Measurements from ENCODE around the gene SPZ1. TPM values are rescaled to one million over a fixed set of nuclear protein-coding genes. Genes with fewer than 3 reads are reported as not detected.

The SPZ1 gene
- total and polyA plus RNA-seq, 2 of the 8 experiments (the other 6 are each of a cell fraction or from before 2014, with no cell fraction given), result not detected

DNA sequence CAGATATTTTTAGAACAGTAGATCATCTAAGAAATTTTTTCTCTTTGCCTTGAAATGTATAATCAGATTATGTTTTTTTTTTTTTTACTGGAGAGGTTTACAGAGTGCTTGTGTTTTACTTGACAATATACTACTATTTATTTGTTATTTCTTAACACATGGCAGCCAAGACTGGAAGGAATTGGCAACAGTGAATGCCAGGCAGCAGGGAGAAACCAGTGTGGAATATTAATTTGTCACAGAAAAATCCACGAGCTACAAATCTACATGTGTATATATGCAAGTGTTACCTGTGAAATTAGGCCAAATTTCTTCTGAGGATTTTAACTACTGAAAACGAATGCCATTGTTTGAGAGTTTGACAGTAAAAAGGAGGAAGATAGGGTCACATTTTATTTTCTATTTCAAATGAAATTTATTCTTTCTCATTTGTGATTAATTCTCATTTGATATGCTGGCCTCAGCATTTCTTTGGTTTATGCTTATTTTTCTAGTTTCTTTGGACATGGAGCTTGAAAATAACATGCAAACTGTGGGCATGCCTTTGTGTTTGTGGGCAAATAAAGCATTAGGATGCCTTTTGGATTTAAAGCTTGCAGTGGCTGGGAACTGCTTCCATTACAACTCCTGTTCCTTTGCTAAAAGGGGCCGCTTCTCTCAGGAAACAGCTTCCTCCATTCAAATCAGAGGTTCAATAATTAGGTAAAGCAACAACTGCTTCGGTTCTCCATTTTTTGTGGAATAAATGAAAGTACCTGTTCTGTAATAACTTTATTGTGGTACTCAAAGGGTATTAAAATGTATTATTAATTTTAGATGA, 49.1 kb downstream of the SPZ1 start:
- no peaks in the 10 kb centered on the region for H3K23me2 ChIP-seq (ENCODE audit: low read depth, low read length)
- no peak overlapping the region for H3K56ac ChIP-seq (replicated peaks; ENCODE audit: insufficient read length, low read depth, low read length)
- H3K4ac ChIP-seq (replicated peaks; ENCODE audit: insufficient read length, low read depth, low read length), result no peak overlapping the region
- no peak overlapping the region for H3K27ac ChIP-seq (ENCODE audit: low read depth, low read length)
- H4K20me1 ChIP-seq (replicated peaks in 1 of 2; ENCODE audit: control insufficient read depth in 1 of 2, insufficient read depth in 2 of 2, low read length in 2 of 2), result no peaks in the 10 kb centered on the region
- H3K4me3 ChIP-seq (ENCODE audit: extremely low read depth in 1 of 4, insufficient read depth in 2 of 4, low read depth in 3 of 4, low read length in 4 of 4), result no peak overlapping the region
- H3K9me3 ChIP-seq (ENCODE audit: insufficient read depth in 2 of 2, low read depth in 1 of 2, low read length in 1 of 2), result 0 out of 4 replicates have a peak, but pooled peaks cover 0 to 3% of the 10 kb centered on the region in 2 experiments
- H4K8ac ChIP-seq (ENCODE audit: extremely low read depth, insufficient read depth, low read length), result no peak overlapping the region
- H3K18ac ChIP-seq (ENCODE audit: extremely low read depth, low read length), result no peak overlapping the region
- WGBS, 2 experiments (ENCODE audit: extremely low coverage in 1 of 2, insufficient coverage in 1 of 2, insufficient read length in 1 of 2, insufficient replicate concordance in 2 of 2, low coverage in 1 of 2, low lambda C conversion rate in 2 of 2, missing lambda C conversion rate in 1 of 2), result 76% methylated on average over 4 of the region's 4 CpGs; no CpG with 5 or more reads in 1 of the 2 experiments
- no peak overlapping the region for H3K9ac ChIP-seq (replicated peaks in 1 of 4; ENCODE audit: extremely low read depth in 1 of 4, low read depth in 3 of 4, low read length in 3 of 4)
- H2BK15ac ChIP-seq (ENCODE audit: low read length), result no peak overlapping the region
- no peak overlapping the region for H2BK20ac ChIP-seq (ENCODE audit: low read length)
- no peak overlapping the region for H4K91ac ChIP-seq (replicated peaks; ENCODE audit: insufficient read length, low read length)
- no peak overlapping the region for H2BK120ac ChIP-seq (replicated peaks; ENCODE audit: low read depth, low read length)
- H3K36me3 ChIP-seq (ENCODE audit: control insufficient read depth in 2 of 4, insufficient read depth in 4 of 4, low read length in 3 of 4), result no peaks in the 10 kb centered on the region
- H2BK5ac ChIP-seq (ENCODE audit: low read depth, low read length), result no peak overlapping the region
- no peak overlapping the region for H2BK12ac ChIP-seq (ENCODE audit: low read depth, low read length)
- ChIA-PET POLR2A (ENCODE audit: partially characterized antibody) (no interaction called here), CTCF (ENCODE audit: partially characterized antibody) (interaction anchor here (0.6 to 1.7 kb wide), 4 partner anchors 15 to 118 kb away, joined by 3 to 6 read pairs (median 3); no protein-coding TSS in a partner anchor)
- H3K79me2 ChIP-seq (ENCODE audit: control insufficient read depth in 1 of 2, insufficient read depth in 2 of 2, low read length in 2 of 2), result no peaks in the 10 kb centered on the region
- H2AFZ ChIP-seq (ENCODE audit: low read length), result peak overlapping the region; percentile 36; the same call in 1 of the 2 replicates
- no peak overlapping the region for H3K23ac ChIP-seq (ENCODE audit: insufficient read length)
- no peak overlapping the region for H4K5ac ChIP-seq (ENCODE audit: insufficient read length, low read depth, low read length)
- FAIRE-seq (no peak), DNase-seq (ENCODE audit: low read depth in 1 of 2, low spot score in 2 of 2) (no peak)
- no peak overlapping the region for H2AK5ac ChIP-seq (ENCODE audit: low read depth, low read length)
- no peaks in the 10 kb centered on the region for H3K27me3 ChIP-seq (replicated peaks in 1 of 4; ENCODE audit: control insufficient read depth in 3 of 4, extremely low read depth in 1 of 4, insufficient read depth in 3 of 4, low read length in 3 of 4)
- no peak overlapping the region for H3K4me2 ChIP-seq (ENCODE audit: insufficient read depth in 1 of 2, low read depth in 2 of 2, low read length in 2 of 2)
- H3K14ac ChIP-seq (ENCODE audit: insufficient read length), result no peak overlapping the region
- no peaks in the 10 kb centered on the region for H3K79me1 ChIP-seq (ENCODE audit: low read depth, low read length)
- H3K4me1 ChIP-seq (replicated peaks in 1 of 4; ENCODE audit: control insufficient read depth in 3 of 4, insufficient read depth in 4 of 4, low read length in 3 of 4), result no peaks in the 10 kb centered on the region
- no peak for TF ChIP-seq YY1 (IDR thresholded peaks at IDR 0.05; ENCODE audit: low read depth, low read length)
- TF ChIP-seq GABPA (IDR thresholded peaks at IDR 0.05; ENCODE audit: borderline replicate concordance, insufficient read depth, low read length), result no peak
- no peak for TF ChIP-seq POLR2A (IDR thresholded peaks at IDR 0.05; ENCODE audit: control extremely low read depth in 1 of 2, low read depth in 2 of 2, low read length in 2 of 2)
- TF ChIP-seq, protein P1, sequence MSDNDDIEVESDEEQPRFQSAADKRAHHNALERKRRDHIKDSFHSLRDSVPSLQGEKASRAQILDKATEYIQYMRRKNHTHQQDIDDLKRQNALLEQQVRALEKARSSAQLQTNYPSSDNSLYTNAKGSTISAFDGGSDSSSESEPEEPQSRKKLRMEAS (IDR thresholded peaks at IDR 0.05), result no peak
- TF ChIP-seq RFX5 (IDR thresholded peaks at IDR 0.05; ENCODE audit: borderline replicate concordance, low read depth, low read length), result no peak
- TF ChIP-seq CHD2 (IDR thresholded peaks at IDR 0.05; ENCODE audit: low read length), result no peak
- no peak for TF ChIP-seq NANOG (IDR thresholded peaks at IDR 0.05; ENCODE audit: insufficient read depth, low read depth, low read length, poor library complexity, severe bottlenecking)
- no peak for TF ChIP-seq MAFK (IDR thresholded peaks at IDR 0.05; ENCODE audit: low read depth, low read length)
- TF ChIP-seq TCF12 (IDR thresholded peaks at IDR 0.05; ENCODE audit: low read depth, low read length), result no peak
- TF ChIP-seq POU5F1 (IDR thresholded peaks at IDR 0.05; ENCODE audit: low read depth, low read length), result no peak
- no peak for TF ChIP-seq CHD1 (IDR thresholded peaks at IDR 0.05; ENCODE audit: low read depth, low read length)
- no peak for TF ChIP-seq RBBP5 (IDR thresholded peaks at IDR 0.05; ENCODE audit: borderline replicate concordance, low read depth, low read length)
- TF ChIP-seq EGR1 (IDR thresholded peaks at IDR 0.05; ENCODE audit: borderline replicate concordance, low read depth, low read length), result no peak
- no peak for TF ChIP-seq KDM5A (IDR thresholded peaks at IDR 0.05; ENCODE audit: low read length)
